ENCODE measurements around the gene HAUS1. TPM values are rescaled to one million over a fixed set of nuclear protein-coding genes. Genes with fewer than 3 reads are reported as not detected.
A peak's percentile ranks its signal among the peaks of the same experiment; 100 is the strongest.
"Not testable (repeated sequence)": the region's sequence is repeated elsewhere in the genome, so short reads cannot be mapped to it uniquely, and the experiment has no call there.

The HAUS1 gene
- total and polyA plus RNA-seq, 9 donors, result 21.7 to 37.7 (median 28.8) TPM

GRCh38 chr18:46080156-46080555 is 24.0 kb upstream of the HAUS1 start:
- no peak for DNase-seq
- Histone ChIP-seq H3K9me3 (replicated peaks; ENCODE audit: control insufficient read depth, low read depth, low read length) (no peaks in the 10 kb centered on the region), H3K4me1 (ENCODE audit: control insufficient read depth, insufficient read depth, low read length) (peaks cover 2% of the 10 kb centered on the region), H3K4me3 (ENCODE audit: low read length) (no peak overlapping the region), H3K36me3 (ENCODE audit: control insufficient read depth, insufficient read depth, low read length) (peaks cover 41% of the 10 kb centered on the region), H3K27me3 (ENCODE audit: control insufficient read depth, insufficient read depth, low read length) (no peaks in the 10 kb centered on the region), H3K27ac (ENCODE audit: low read length) (no peak overlapping the region)
- WGBS (ENCODE audit: insufficient coverage), result no CpG with 5 or more reads among the region's 1 CpG

GRCh38 chr18:46084431-46084830 is 19.8 kb upstream of the HAUS1 start:
- Histone ChIP-seq H3K9me3 (replicated peaks; ENCODE audit: control insufficient read depth, low read depth, low read length) (no peaks in the 10 kb centered on the region), H3K27ac (ENCODE audit: low read length) (no peak overlapping the region), H3K4me3 (ENCODE audit: low read length) (no peak overlapping the region), H3K36me3 (ENCODE audit: control insufficient read depth, insufficient read depth, low read length) (peaks cover 72% of the 10 kb centered on the region), H3K4me1 (ENCODE audit: control insufficient read depth, insufficient read depth, low read length) (no peaks in the 10 kb centered on the region), H3K27me3 (ENCODE audit: control insufficient read depth, insufficient read depth, low read length) (no peaks in the 10 kb centered on the region)
- DNase-seq, result no peak
- no CpG with 5 or more reads among the region's 2 CpGs for WGBS (ENCODE audit: insufficient coverage)

- H3K4me3 ChIP-seq (ENCODE audit: low read length); H3K9me3 ChIP-seq (replicated peaks; ENCODE audit: control insufficient read depth, low read depth, low read length); H3K27me3 ChIP-seq (ENCODE audit: control insufficient read depth, insufficient read depth, low read length); H3K27ac ChIP-seq (ENCODE audit: low read length); DNase-seq; H3K4me1 ChIP-seq (ENCODE audit: control insufficient read depth, insufficient read depth, low read length): not testable (repeated sequence)
- 85% methylated on average over 4 of the region's 8 CpGs for WGBS (ENCODE audit: insufficient coverage)
- H3K36me3 ChIP-seq (ENCODE audit: control insufficient read depth, insufficient read depth, low read length), result peaks cover 72% of the 10 kb centered on the region
These were observed 15.7 kb upstream of the HAUS1 start for GRCh38 chr18:46088501-46088900.

GRCh38 chr18:46095532-46095931 is 8.7 kb upstream of the HAUS1 start:
- Histone ChIP-seq H3K4me1 (ENCODE audit: control insufficient read depth, insufficient read depth, low read length) (peaks cover 10% of the 10 kb centered on the region), H3K36me3 (ENCODE audit: control insufficient read depth, insufficient read depth, low read length) (peaks cover 27% of the 10 kb centered on the region), H3K27me3 (ENCODE audit: control insufficient read depth, insufficient read depth, low read length) (no peaks in the 10 kb centered on the region), H3K27ac (ENCODE audit: low read length) (no peak overlapping the region), H3K4me3 (ENCODE audit: low read length) (no peak overlapping the region), H3K9me3 (replicated peaks; ENCODE audit: control insufficient read depth, low read depth, low read length) (no peaks in the 10 kb centered on the region)
- no peak for DNase-seq
- WGBS (ENCODE audit: insufficient coverage), result no CpG with 5 or more reads among the region's 10 CpGs

- no peaks in the 10 kb centered on the region for H3K9me3 ChIP-seq (replicated peaks; ENCODE audit: control insufficient read depth, low read depth, low read length)
- H3K4me1 ChIP-seq (ENCODE audit: control insufficient read depth, insufficient read depth, low read length), result peaks cover 10% of the 10 kb centered on the region
- H3K4me3 ChIP-seq (ENCODE audit: low read length), result peak overlapping the region; percentile 83
- H3K27ac ChIP-seq (ENCODE audit: low read length), result peak overlapping the region; percentile 94
- DNase-seq, result peak; percentile 20
- H3K36me3 ChIP-seq (ENCODE audit: control insufficient read depth, insufficient read depth, low read length), result peaks cover 21% of the 10 kb centered on the region
- 67% methylated on average over 5 of the region's 22 CpGs for WGBS (ENCODE audit: insufficient coverage)
- no peaks in the 10 kb centered on the region for H3K27me3 ChIP-seq (ENCODE audit: control insufficient read depth, insufficient read depth, low read length)
These were observed 7.4 kb upstream of the HAUS1 start for GRCh38 chr18:46096651-46097300.

GRCh38 chr18:46097431-46097800 is 6.8 kb upstream of the HAUS1 start:
- peak overlapping the region; percentile 94 for H3K27ac ChIP-seq (ENCODE audit: low read length)
- peaks cover 10% of the 10 kb centered on the region for H3K4me1 ChIP-seq (ENCODE audit: control insufficient read depth, insufficient read depth, low read length)
- H3K9me3 ChIP-seq (replicated peaks; ENCODE audit: control insufficient read depth, low read depth, low read length), result no peaks in the 10 kb centered on the region
- peaks cover 16% of the 10 kb centered on the region for H3K36me3 ChIP-seq (ENCODE audit: control insufficient read depth, insufficient read depth, low read length)
- 0% methylated on average over 8 of the region's 8 CpGs for WGBS (ENCODE audit: insufficient coverage)
- peak overlapping the region; percentile 83 for H3K4me3 ChIP-seq (ENCODE audit: low read length)
- H3K27me3 ChIP-seq (ENCODE audit: control insufficient read depth, insufficient read depth, low read length), result no peaks in the 10 kb centered on the region
- DNase-seq, result no peak

GRCh38 chr18:46097801-46098615 is 6.2 kb upstream of the HAUS1 start, which contains the start of gene ATP5F1A:
TSS of gene ATP5F1A (minus strand) at chr18:46098296. CDS start at chr18:46098231, 65 bp downstream.
- peaks cover 10% of the 10 kb centered on the region for H3K4me1 ChIP-seq (ENCODE audit: control insufficient read depth, insufficient read depth, low read length)

GRCh38 chr18:46098616-46098933 is 5.6 kb upstream of the HAUS1 start:
- no peaks in the 10 kb centered on the region for H3K9me3 ChIP-seq (replicated peaks; ENCODE audit: control insufficient read depth, low read depth, low read length)
- no peaks in the 10 kb centered on the region for H3K27me3 ChIP-seq (ENCODE audit: control insufficient read depth, insufficient read depth, low read length)
- DNase-seq, result no peak
- WGBS (ENCODE audit: insufficient coverage), result 18% methylated on average over 11 of the region's 16 CpGs
- peaks cover 10% of the 10 kb centered on the region for H3K4me1 ChIP-seq (ENCODE audit: control insufficient read depth, insufficient read depth, low read length)
- peak overlapping the region; percentile 83 for H3K4me3 ChIP-seq (ENCODE audit: low read length)
- peak overlapping the region; percentile 94 for H3K27ac ChIP-seq (ENCODE audit: low read length)
- peaks cover 8% of the 10 kb centered on the region for H3K36me3 ChIP-seq (ENCODE audit: control insufficient read depth, insufficient read depth, low read length)

More at GRCh38 chr18:46097801-46098615, 6.2 kb upstream of the HAUS1 start, which contains the start of gene ATP5F1A:
- H3K27me3 ChIP-seq (ENCODE audit: control insufficient read depth, insufficient read depth, low read length), result no peaks in the 10 kb centered on the region
- H3K4me3 ChIP-seq (ENCODE audit: low read length), result peak within 1 kb of the TSS; percentile 83
- DNase-seq, result peak; percentile 93
- H3K36me3 ChIP-seq (ENCODE audit: control insufficient read depth, insufficient read depth, low read length), result peaks cover 13% of the 10 kb centered on the region
- WGBS (ENCODE audit: insufficient coverage), result under 1% methylated on average over 37 of the region's 53 CpGs
- no peaks in the 10 kb centered on the region for H3K9me3 ChIP-seq (replicated peaks; ENCODE audit: control insufficient read depth, low read depth, low read length)
- peak within 1 kb of the TSS; percentile 94 for H3K27ac ChIP-seq (ENCODE audit: low read length)

- no peaks in the 10 kb centered on the region for H3K9me3 ChIP-seq (replicated peaks; ENCODE audit: control insufficient read depth, low read depth, low read length)
- no peak for DNase-seq
- WGBS (ENCODE audit: insufficient coverage), result 97% methylated on average over 7 of the region's 8 CpGs
- H3K36me3 ChIP-seq (ENCODE audit: control insufficient read depth, insufficient read depth, low read length), result peaks cover under 1% of the 10 kb centered on the region
- H3K4me1 ChIP-seq (ENCODE audit: control insufficient read depth, insufficient read depth, low read length), result peaks cover 10% of the 10 kb centered on the region
- H3K4me3 ChIP-seq (ENCODE audit: low read length), result no peak overlapping the region
- no peak overlapping the region for H3K27ac ChIP-seq (ENCODE audit: low read length)
- no peaks in the 10 kb centered on the region for H3K27me3 ChIP-seq (ENCODE audit: control insufficient read depth, insufficient read depth, low read length)
These were observed 4.7 kb upstream of the HAUS1 start for GRCh38 chr18:46099463-46099862.

GRCh38 chr18:46109386-46109785 is 5.2 kb downstream of the HAUS1 start:
- Histone ChIP-seq H3K9me3 (replicated peaks; ENCODE audit: control insufficient read depth, low read depth, low read length) (no peaks in the 10 kb centered on the region), H3K4me1 (ENCODE audit: control insufficient read depth, insufficient read depth, low read length) (peaks cover 2% of the 10 kb centered on the region), H3K27ac (ENCODE audit: low read length) (no peak overlapping the region), H3K4me3 (ENCODE audit: low read length) (no peak overlapping the region), H3K36me3 (ENCODE audit: control insufficient read depth, insufficient read depth, low read length) (peaks cover 21% of the 10 kb centered on the region), H3K27me3 (ENCODE audit: control insufficient read depth, insufficient read depth, low read length) (no peaks in the 10 kb centered on the region)
- WGBS (ENCODE audit: insufficient coverage), result 100% methylated on average over 1 of the region's 5 CpGs
- DNase-seq, result no peak
